GM19395 (cell line): ENCODE measurements around the gene WWC1.
A peak's percentile ranks its signal among the peaks of the same experiment; 100 is the strongest.

Experiments used
- ATAC-seq: cut with Tn5 transposase; IDR thresholded peaks from one replicate; pipeline ENCODE4 v1.9.1; 2021; ENCODE audit warnings: mild to moderate bottlenecking, moderate library complexity; ENCODE audit not compliant: unreplicated experiment

The WWC1 gene

GRCh38 chr5:168291342-168291963 lies at the start of gene WWC1:
Gene WWC1, plus strand, starts transcription at chr5:168291645. Its CDS starts 508 bp downstream, at chr5:168292153.
- ATAC-seq = peak; percentile 66

- no peak for ATAC-seq
Measured at GRCh38 chr5:168244838-168245559, 46.4 kb upstream of the WWC1 start.

- no peak for ATAC-seq
Measured at GRCh38 chr5:168249923-168250322, 41.5 kb upstream of the WWC1 start.

- ATAC-seq = no peak
Measured at GRCh38 chr5:168251259-168251658, 40.2 kb upstream of the WWC1 start.

GRCh38 chr5:168254013-168254693 lies 37.3 kb upstream of the WWC1 start:
- no peak for ATAC-seq

GRCh38 chr5:168260353-168261226 lies 30.9 kb upstream of the WWC1 start:
- ATAC-seq = no peak

GRCh38 chr5:168261227-168261571 lies 30.2 kb upstream of the WWC1 start:
- no peak for ATAC-seq

GRCh38 chr5:168262042-168262743 lies 29.3 kb upstream of the WWC1 start:
- no peak for ATAC-seq

- ATAC-seq = no peak
Measured at GRCh38 chr5:168263121-168263520, 28.3 kb upstream of the WWC1 start.

GRCh38 chr5:168266016-168266415 lies 25.4 kb upstream of the WWC1 start:
- no peak for ATAC-seq

GRCh38 chr5:168268949-168269936 lies 22.2 kb upstream of the WWC1 start:
- peak; percentile 90 for ATAC-seq

GRCh38 chr5:168269937-168270330 lies 21.5 kb upstream of the WWC1 start:
- ATAC-seq = no peak

GRCh38 chr5:168270476-168270875 lies 21.0 kb upstream of the WWC1 start:
- ATAC-seq = no peak

GRCh38 chr5:168273056-168273980 lies 18.1 kb upstream of the WWC1 start:
- ATAC-seq = no peak

- no peak for ATAC-seq
Measured at GRCh38 chr5:168274406-168274805, 17.0 kb upstream of the WWC1 start.

GRCh38 chr5:168275940-168276339 lies 15.5 kb upstream of the WWC1 start:
- no peak for ATAC-seq

- no peak for ATAC-seq
Measured at GRCh38 chr5:168282120-168282519, 9.3 kb upstream of the WWC1 start.

GRCh38 chr5:168284809-168285208 lies 6.6 kb upstream of the WWC1 start:
- no peak for ATAC-seq
